H1 (cell line): ENCODE data around the gene ATF7IP. TPM values are rescaled to one million over a fixed set of nuclear protein-coding genes. Genes with fewer than 3 reads are reported as not detected.

Experiments used
- CTCF ChIA-PET: fragments of 300-600 bp; sonication (Branson Sonifier 250); formaldehyde crosslinking; loops from one replicate; lab custom pipeline; 2021; ENCODE audit not compliant: partially characterized antibody; lab: Charles Lee
- POLR2A ChIA-PET: fragments of 300-600 bp; sonication (Branson Sonifier 250); formaldehyde crosslinking; loops from one replicate; lab custom pipeline; 2021; ENCODE audit warnings: inconsistent platforms; ENCODE audit not compliant: partially characterized antibody; lab: Charles Lee
- DNase-seq, 2 experiments: peaks; one replicate each; pipeline versions ENCODE4 v3.0.0 to v3.0.0-alpha.2; 2010 to 2022; ENCODE audit warnings: low spot score in 2 of 2, low read depth in 1 of 2, mixed read lengths in 1 of 2
- FAIRE-seq: peaks from 2 replicates; lab custom pipeline; 2011; peaks lifted over from hg19 to GRCh38; lab: Jason Lieb, UNC
- H2AFZ ChIP-seq: 2 replicates; pipeline ENCODE4 v1.8.1; 2012; ENCODE audit warnings: low read length, inconsistent platforms
- H2AK5ac ChIP-seq: 2 replicates; pipeline ENCODE4 v1.6.1; 2013; ENCODE audit warnings: low read depth, low read length
- H2BK120ac ChIP-seq: replicated peaks from 2 replicates; pipeline ENCODE3; 2013; ENCODE audit warnings: low read depth, low read length, inconsistent platforms
- H2BK12ac ChIP-seq: 2 replicates; pipeline ENCODE4 v1.6.1; 2013; ENCODE audit warnings: low read depth, low read length
- H2BK15ac ChIP-seq: 2 replicates; pipeline ENCODE4 v1.6.1; 2013; ENCODE audit warnings: low read length
- H2BK20ac ChIP-seq: 2 replicates; pipeline ENCODE4 v1.6.1; 2013; ENCODE audit warnings: low read length
- H2BK5ac ChIP-seq: 2 replicates; pipeline ENCODE4 v1.6.1; 2013; ENCODE audit warnings: low read depth, low read length
- H3K14ac ChIP-seq: 2 replicates; pipeline ENCODE4 v1.6.1; 2013; ENCODE audit warnings: inconsistent platforms; ENCODE audit not compliant: insufficient read length
- H3K18ac ChIP-seq: 2 replicates; pipeline ENCODE4 v1.6.1; 2013; ENCODE audit warnings: low read length; ENCODE audit errors: extremely low read depth
- H3K23ac ChIP-seq: 2 replicates; pipeline ENCODE4 v1.6.1; 2013; ENCODE audit warnings: inconsistent platforms; ENCODE audit not compliant: insufficient read length
- H3K23me2 ChIP-seq: 2 replicates; pipeline ENCODE4 v1.6.1; 2013; ENCODE audit warnings: low read depth, low read length
- H3K27ac ChIP-seq: 2 replicates; pipeline ENCODE4 v1.6.1; 2011; ENCODE audit warnings: low read depth, low read length, inconsistent platforms
- H3K27me3 ChIP-seq, 4 experiments: replicated peaks in 1 of 4; 1 replicate in 1 of 4; 2 replicates in 3 of 4; pipeline versions ENCODE4 v1.6.1 to v1.8.1; 2011 to 2013; ENCODE audit warnings: low read length in 3 of 4, mild to moderate bottlenecking in 3 of 4, inconsistent platforms in 2 of 4, mixed read lengths in 2 of 4, moderate library complexity in 1 of 4; ENCODE audit not compliant: control insufficient read depth in 3 of 4, insufficient read depth in 3 of 4; ENCODE audit errors: extremely low read depth in 1 of 4
- H3K36me3 ChIP-seq, 4 experiments: 2 replicates each; pipeline versions ENCODE4 v1.6.1 to v1.8.1; 2011 to 2013; ENCODE audit warnings: mild to moderate bottlenecking in 4 of 4, low read length in 3 of 4, moderate library complexity in 2 of 4, control low read depth in 1 of 4, inconsistent platforms in 1 of 4; ENCODE audit not compliant: insufficient read depth in 4 of 4, control insufficient read depth in 2 of 4
- H3K4ac ChIP-seq: replicated peaks from 2 replicates; pipeline ENCODE3; 2013; ENCODE audit warnings: low read length, low read depth, mixed read lengths, inconsistent platforms; ENCODE audit not compliant: insufficient read length
- H3K4me1 ChIP-seq, 4 experiments: replicated peaks in 1 of 4; 1 replicate in 1 of 4; 2 replicates in 3 of 4; pipeline versions ENCODE4 v1.6.1 to v1.8.1; 2011 to 2013; ENCODE audit warnings: low read length in 3 of 4, inconsistent platforms in 2 of 4, mixed read lengths in 1 of 4; ENCODE audit not compliant: insufficient read depth in 4 of 4, control insufficient read depth in 3 of 4
- H3K4me2 ChIP-seq, 2 experiments: 2 replicates each; pipeline versions ENCODE4 v1.6.1 to v1.8.1; 2011 to 2013; ENCODE audit warnings: low read depth in 2 of 2, low read length in 2 of 2, control low read depth in 1 of 2, inconsistent platforms in 1 of 2, mild to moderate bottlenecking in 1 of 2; ENCODE audit not compliant: insufficient read depth in 1 of 2
- H3K4me3 ChIP-seq, 4 experiments: fragments of 200-600, 300-600 bp in 1 of 4; sonication (generic), shearing (Covaris generic), sonication (Bioruptor Twin) in 1 of 4; 2 replicates each; pipeline versions ENCODE4 v1.5.1 to v1.8.1; 2011 to 2016; ENCODE audit warnings: low read length in 4 of 4, low read depth in 3 of 4, control low read depth in 2 of 4, inconsistent platforms in 2 of 4, mild to moderate bottlenecking in 2 of 4, mixed read lengths in 1 of 4, moderate library complexity in 1 of 4; ENCODE audit not compliant: insufficient read depth in 2 of 4; ENCODE audit errors: extremely low read depth in 1 of 4
- H3K56ac ChIP-seq: replicated peaks from 2 replicates; pipeline ENCODE3; 2013; ENCODE audit warnings: low read depth, mild to moderate bottlenecking, mixed read lengths, low read length, inconsistent platforms; ENCODE audit not compliant: insufficient read length
- H3K79me1 ChIP-seq: 2 replicates; pipeline ENCODE4 v1.6.1; 2013; ENCODE audit warnings: low read depth, low read length, control low read depth
- H3K79me2 ChIP-seq, 2 experiments: 2 replicates each; pipeline versions ENCODE4 v1.6.1 to v1.8.1; 2012 to 2013; ENCODE audit warnings: low read length in 2 of 2, mild to moderate bottlenecking in 2 of 2, inconsistent platforms in 1 of 2; ENCODE audit not compliant: insufficient read depth in 2 of 2, control insufficient read depth in 1 of 2
- H3K9ac ChIP-seq, 4 experiments: replicated peaks in 1 of 4; 1 replicate in 1 of 4; 2 replicates in 3 of 4; pipeline versions ENCODE4 v1.6.1 to v1.8.1; 2011 to 2013; ENCODE audit warnings: low read depth in 3 of 4, low read length in 3 of 4, control low read depth in 2 of 4, mild to moderate bottlenecking in 2 of 4, moderate library complexity in 2 of 4, inconsistent platforms in 1 of 4; ENCODE audit errors: extremely low read depth in 1 of 4
- H3K9me3 ChIP-seq, 2 experiments: 2 replicates each; pipeline versions ENCODE4 v1.6.1 to v1.8.1; 2012 to 2013; ENCODE audit warnings: mild to moderate bottlenecking in 2 of 2, moderate library complexity in 2 of 2, control low read depth in 1 of 2, inconsistent platforms in 1 of 2, low read depth in 1 of 2, low read length in 1 of 2, mixed read lengths in 1 of 2; ENCODE audit not compliant: insufficient read depth in 2 of 2
- H4K20me1 ChIP-seq, 2 experiments: replicated peaks in 1 of 2; 2 replicates each; pipeline versions ENCODE3 to v1.8.1; 2011 to 2013; ENCODE audit warnings: inconsistent platforms in 2 of 2, low read length in 2 of 2, mild to moderate bottlenecking in 1 of 2; ENCODE audit not compliant: insufficient read depth in 2 of 2, control insufficient read depth in 1 of 2
- H4K5ac ChIP-seq: 2 replicates; pipeline ENCODE4 v1.6.1; 2013; ENCODE audit warnings: low read length, low read depth, mixed read lengths, inconsistent platforms; ENCODE audit not compliant: insufficient read length
- H4K8ac ChIP-seq: 2 replicates; pipeline ENCODE4 v1.8.0; 2013; ENCODE audit warnings: mild to moderate bottlenecking, moderate library complexity, low read length, inconsistent platforms; ENCODE audit not compliant: insufficient read depth; ENCODE audit errors: extremely low read depth
- H4K91ac ChIP-seq: replicated peaks from 2 replicates; pipeline ENCODE3; 2013; ENCODE audit warnings: low read length, mixed read lengths, inconsistent platforms; ENCODE audit not compliant: insufficient read length
- CEBPB ChIP-seq: IDR thresholded peaks from 2 replicates; pipeline ENCODE4 v1.6.1; 2012; ENCODE audit warnings: low read depth, low read length
- KDM1A ChIP-seq: fragments of 200-600, 300-600 bp; sonication (generic); IDR thresholded peaks from 2 replicates; pipeline ENCODE4 v1.7.1; 2016; ENCODE audit warnings: mild to moderate bottlenecking, low read length, borderline replicate concordance
- RAD21 ChIP-seq, 2 experiments: IDR thresholded peaks in 1 of 2; conservative IDR thresholded peaks in 1 of 2; 2 replicates each; pipeline ENCODE4 v1.6.1; 2011; ENCODE audit warnings: low read depth in 2 of 2, low read length in 2 of 2, improper control_type of control experiment in 1 of 2, inconsistent platforms in 1 of 2, mild to moderate bottlenecking in 1 of 2, moderate library complexity in 1 of 2
- ZNF274 ChIP-seq: IDR thresholded peaks from 2 replicates; pipeline ENCODE4 v1.7.0; 2012; ENCODE audit warnings: low read length, borderline replicate concordance; ENCODE audit errors: extremely low read depth
- WGBS, 2 experiments: shearing (Covaris generic) in 1 of 2; methylation state at CpG; one replicate each; pipeline versions ENCODE4 v1.1.6 to v1.1.7; 2013 to 2015; ENCODE audit warnings: low lambda C conversion rate in 2 of 2, mixed read lengths in 2 of 2, inconsistent platforms in 1 of 2, low coverage in 1 of 2, missing lambda C conversion rate in 1 of 2; ENCODE audit not compliant: insufficient replicate concordance in 2 of 2, insufficient coverage in 1 of 2, insufficient read length in 1 of 2; ENCODE audit errors: extremely low coverage in 1 of 2, missing lambda C conversion rate in 1 of 2; 5-methylcytosine and 5-hydroxymethylcytosine counted together
- polyA plus RNA-seq, 7 experiments: library from polyadenylated mRNA; depleted of rRNA in 3 of 7; stranded (reverse) in 5 of 7; unstranded in 2 of 7; fragments of >200 nt in 5 of 7; fragments of 200-250 nt in 2 of 7; gene quantifications; 1 replicate in 5 of 7; 2 replicates in 1 of 7; 4 replicates in 1 of 7; pipeline versions ENCODE4 v1.2.1 to v1.2.3, GENCODE V29; 2011 to 2013; ENCODE audit warnings: missing spikeins in 2 of 7, mixed read lengths in 2 of 7
- total RNA-seq: library from RNA; stranded (reverse); fragmentation: NEBNext Ultra II Directional; extraction: Animal tissue kit (Norgen Biotek cat#: 25700); gene quantifications from 2 replicates; pipeline ENCODE4 v1.2.1, GENCODE V29; 2021

The ATF7IP gene
- total and polyA plus RNA-seq, 2 of the 8 experiments (the other 6 are each of a cell fraction or from before 2014, with no cell fraction given): 34.2 to 148 TPM

DNA sequence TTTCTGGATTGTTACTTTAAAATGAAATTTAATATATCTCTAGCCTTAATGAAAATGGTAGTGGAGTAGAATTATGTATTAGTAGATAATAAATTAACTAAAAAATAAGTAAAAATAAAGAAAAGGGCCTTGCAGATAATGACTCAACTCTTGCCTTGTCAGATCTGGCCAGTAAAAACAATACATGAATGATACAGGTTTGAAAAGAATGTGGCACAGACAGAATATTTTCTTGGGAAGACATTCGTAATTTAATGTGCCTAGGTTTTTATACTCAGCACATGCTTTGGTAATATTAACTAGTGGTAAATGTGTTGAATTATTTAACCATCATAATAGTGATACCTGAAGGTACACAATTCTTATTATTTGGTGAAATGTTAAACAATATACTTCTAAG is 28.3 kb downstream of the ATF7IP start:
- peaks cover 3 to 5% of the 10 kb centered on the region in 2 experiments for H4K20me1 ChIP-seq
- H3K9ac ChIP-seq: peak overlapping the region in 1 of 4 experiments; percentile 49; a peak in 1 of 7 replicates
- H4K5ac ChIP-seq: no peak overlapping the region
- H3K27ac ChIP-seq: no peak overlapping the region
- no peak overlapping the region for H2AK5ac ChIP-seq
- peak overlapping the region in 1 of 4 experiments; percentile 25; a peak in 1 of 8 replicates for H3K4me3 ChIP-seq
- H2BK20ac ChIP-seq: no peak overlapping the region
- no peaks in the 10 kb centered on the region; a peak in 1 of 8 replicates for H3K36me3 ChIP-seq
- H2BK5ac ChIP-seq: no peak overlapping the region
- H2BK120ac ChIP-seq: no peak overlapping the region
- H4K8ac ChIP-seq: no peak overlapping the region
- peak overlapping the region; percentile 14 to 16; a peak in 3 of 4 replicates for H3K4me2 ChIP-seq
- FAIRE-seq (no peak), DNase-seq (no peak)
- TF ChIP-seq KDM1A (no peak), RAD21 (IDR thresholded peaks at IDR 0.05 in 1 of 2, conservative IDR thresholded peaks at IDR 0.05 in 1 of 2; ENCODE audit: low read depth in 2 of 2, low read length in 2 of 2) (no peak), CEBPB (no peak), ZNF274 (no peak)
- H2BK12ac ChIP-seq: no peak overlapping the region
- no peaks in the 10 kb centered on the region for H3K23me2 ChIP-seq
- WGBS, 2 experiments: 75% methylated on average over 1 of the region's 1 CpG; no CpG with 5 or more reads in 1 of the 2 experiments
- H4K91ac ChIP-seq: no peak overlapping the region
- ChIA-PET POLR2A (interaction anchor here (1.7 to 1.9 kb wide), 2 partner anchors 9 to 136 kb away, joined by 12 to 15 read pairs; no protein-coding TSS in a partner anchor), CTCF (interaction anchor here (1.0 to 2.2 kb wide), 10 partner anchors 9 to 156 kb away, joined by 3 to 13 read pairs (median 3); no protein-coding TSS in a partner anchor)
- no peak overlapping the region for H3K23ac ChIP-seq
- H3K9me3 ChIP-seq: no peaks in the 10 kb centered on the region; a peak in 1 of 4 replicates
- no peak overlapping the region for H2BK15ac ChIP-seq
- H3K18ac ChIP-seq: no peak overlapping the region
- H3K79me2 ChIP-seq: peaks cover 19 to 99% of the 10 kb centered on the region in 2 experiments; a peak in 3 of 4 replicates
- no peak overlapping the region for H3K56ac ChIP-seq
- no peak overlapping the region for H3K4ac ChIP-seq
- H3K79me1 ChIP-seq: no peaks in the 10 kb centered on the region
- H3K14ac ChIP-seq: no peak overlapping the region
- no peaks in the 10 kb centered on the region for H3K27me3 ChIP-seq
- H3K4me1 ChIP-seq: peaks cover 0 to 35% (median 4%) of the 10 kb centered on the region in 4 experiments; a peak in 4 of 7 replicates
- H2AFZ ChIP-seq: no peak overlapping the region
